K562 (cell line): Measurements from ENCODE around the gene OMG. TPM values are rescaled to one million over a fixed set of nuclear protein-coding genes. Genes with fewer than 3 reads are reported as not detected.

Source experiments
- ATAC-seq: fragments of 200-7000 bp; cut with Tn5 transposase; 3 replicates; pipeline ENCODE4 v1.9.1; 2020; ENCODE audit warnings: moderate library complexity
- BruUV-seq: library from RNA; stranded (reverse); fragments of 400-500 nt; replicated peaks from 2 replicates; lab custom pipeline; 2021; lab: Mats Ljungman, UMichigan
- CTCF ChIA-PET: fragments of 300-600 bp; formaldehyde crosslinking; extraction: SDS; loops from one replicate; lab custom pipeline; 2021; ENCODE audit warnings: low intra/inter-chr PET ratio; lab: Yijun Ruan, JAX
- POLR2A ChIA-PET: fragments of 300-600, 350-650 bp; sonication (Branson Sonifier 250); formaldehyde crosslinking; extraction: SDS; loops from one replicate; lab custom pipeline; 2021; ENCODE audit warnings: antibody characterized with exemption, inconsistent platforms; lab: Yijun Ruan, JAX
- DNase-seq, 4 experiments: peaks; one replicate each; pipeline versions ENCODE4 v3.0.0 to v3.0.0-alpha.2; 2011 to 2018; ENCODE audit warnings: low spot score in 3 of 4, mixed read lengths in 3 of 4; ENCODE audit errors: extremely low read depth in 1 of 4
- FAIRE-seq: peaks from 2 replicates; lab custom pipeline; 2011; peaks lifted over from hg19 to GRCh38; lab: Jason Lieb, UNC
- H2AFZ ChIP-seq: 2 replicates; pipeline ENCODE4 v1.6.0; 2011; ENCODE audit warnings: low read depth, low read length, control low read depth, inconsistent platforms
- H3K27ac ChIP-seq: fragments of 200-600 bp; 3 replicates; pipeline ENCODE4 v1.8.0; 2011; ENCODE audit warnings: low read depth, mild to moderate bottlenecking, control low read depth, inconsistent platforms, low read length, moderate library complexity, mixed read lengths; ENCODE audit errors: extremely low read depth
- H3K27me3 ChIP-seq, 2 experiments: fragments of 300-600 bp in 1 of 2; 2 replicates in 1 of 2; 3 replicates in 1 of 2; pipeline versions ENCODE4 v1.6.0 to v1.8.0; 2011; ENCODE audit warnings: inconsistent platforms in 2 of 2, low read length in 2 of 2, mild to moderate bottlenecking in 1 of 2, mixed read lengths in 1 of 2, moderate library complexity in 1 of 2; ENCODE audit not compliant: control insufficient read depth in 2 of 2, insufficient read depth in 2 of 2
- H3K36me3 ChIP-seq: fragments of 300-600 bp; 3 replicates; pipeline ENCODE4 v1.8.0; 2011; ENCODE audit warnings: mild to moderate bottlenecking, low read length, inconsistent platforms; ENCODE audit not compliant: control insufficient read depth, insufficient read depth
- H3K4me1 ChIP-seq, 2 experiments: fragments of 200-600 bp in 1 of 2; replicated peaks in 1 of 2; 2 replicates in 1 of 2; 3 replicates in 1 of 2; pipeline versions ENCODE4 v1.5.1 to v1.8.0; 2011; ENCODE audit warnings: inconsistent platforms in 2 of 2, low read length in 2 of 2, mild to moderate bottlenecking in 1 of 2, mixed read lengths in 1 of 2, moderate library complexity in 1 of 2; ENCODE audit not compliant: control insufficient read depth in 2 of 2, insufficient read depth in 2 of 2
- H3K4me2 ChIP-seq: 2 replicates; pipeline ENCODE4 v1.6.1; 2011; ENCODE audit warnings: low read length, control low read depth, inconsistent platforms, mixed read lengths; ENCODE audit not compliant: insufficient read depth
- H3K4me3 ChIP-seq: fragments of 200-600 bp; sonication (generic), shearing (Covaris generic); 2 replicates; pipeline ENCODE4 v1.5.1; 2016; ENCODE audit warnings: control low read depth, inconsistent platforms
- H3K79me2 ChIP-seq: fragments of 200-600 bp; 3 replicates; pipeline ENCODE4 v1.8.0; 2011; ENCODE audit warnings: low read length, inconsistent platforms; ENCODE audit not compliant: control insufficient read depth, insufficient read depth
- H3K9ac ChIP-seq, 2 experiments: 2 replicates each; pipeline versions ENCODE4 v1.6.0 to v1.6.1; 2011; ENCODE audit warnings: low read depth in 2 of 2, low read length in 2 of 2, control low read depth in 1 of 2, inconsistent platforms in 1 of 2, mild to moderate bottlenecking in 1 of 2, mixed read lengths in 1 of 2; ENCODE audit not compliant: insufficient read depth in 1 of 2
- H3K9me1 ChIP-seq: one replicate; pipeline ENCODE4 v1.6.0; 2011; ENCODE audit warnings: inconsistent platforms, mild to moderate bottlenecking, low read length, moderate library complexity; ENCODE audit not compliant: control insufficient read depth, insufficient read depth
- H3K9me3 ChIP-seq: replicated peaks from 2 replicates; pipeline ENCODE4 v1.5.1; 2011; ENCODE audit warnings: low read depth, low read length, inconsistent platforms; ENCODE audit not compliant: control insufficient read depth, insufficient read depth
- H4K20me1 ChIP-seq: replicated peaks from 2 replicates; pipeline ENCODE4 v1.6.1; 2011; ENCODE audit warnings: low read length, inconsistent platforms, mixed read lengths; ENCODE audit not compliant: control insufficient read depth, insufficient read depth
- HOXB6 ChIP-seq: fragments of 250-450 bp; sonication (Bioruptor Pico); IDR thresholded peaks from 2 replicates; pipeline ENCODE4 v1.5.1; 2022; ENCODE audit warnings: mild to moderate bottlenecking, borderline replicate concordance
- KLF1 ChIP-seq: fragments of 450-650 bp; IDR thresholded peaks from 2 replicates; pipeline ENCODE4 v1.6.1; 2016; ENCODE audit warnings: missing genetic modification characterization, missing compliant biosample characterization
- ZBTB17 ChIP-seq: fragments of 450-650 bp; formaldehyde crosslinking; IDR thresholded peaks from 2 replicates; pipeline ENCODE4 v1.4.0; 2020; ENCODE audit warnings: mild to moderate bottlenecking
- ZNF830 ChIP-seq: fragments of 250-450 bp; sonication (Bioruptor Pico); IDR thresholded peaks from 2 replicates; pipeline ENCODE4 v1.5.0; 2021; ENCODE audit warnings: mild to moderate bottlenecking
- WGBS: fragments of 100-300 bp; shearing (Covaris generic); methylation state at CpG from one replicate; pipeline ENCODE4 v1.1.6; 2016; ENCODE audit warnings: low coverage, mixed read lengths; ENCODE audit not compliant: insufficient coverage; ENCODE audit errors: missing lambda C conversion rate; 5-methylcytosine and 5-hydroxymethylcytosine counted together
- in situ Hi-C: fragments of 300-500 bp; cut with MboI; formaldehyde crosslinking; loops from 4 replicates; pipeline ENCODE4 v1.15.0; 2018; ENCODE audit warnings: inconsistent platforms, mixed read lengths
- intact Hi-C: fragments of 100-400 bp; cut with micrococcal nuclease; formaldehyde crosslinking; loops from 2 replicates; pipeline ENCODE4 v1.14.2; 2022
- polyA plus RNA-seq, 8 experiments: library from polyadenylated mRNA; depleted of rRNA in 4 of 8; stranded (reverse) in 5 of 8; unstranded in 3 of 8; fragments of >200 nt; fragmentation: Nextera tagmentation in 2 of 8; fragmentation: Illumina TruSeq in 1 of 8; extraction: Ambion mirVana in 2 of 8; extraction: Trizol in 1 of 8; gene quantifications; 2 replicates each; pipeline versions ENCODE4 v1.2.1 to v1.2.3, GENCODE V29; 2011 to 2014; ENCODE audit warnings: inconsistent platforms in 1 of 8, missing spikeins in 1 of 8
- total RNA-seq, 7 experiments: library from RNA; depleted of rRNA in 6 of 7; stranded (reverse); fragments of >200 nt in 6 of 7; fragmentation: Illumina TruSeq in 2 of 7; extraction: Trizol in 2 of 7; gene quantifications; 2 replicates each; pipeline versions ENCODE4 v1.2.1 to v1.2.3, GENCODE V29; 2011 to 2021; ENCODE audit warnings: low replicate concordance in 1 of 7
- TF ChIP-seq, protein P1 (sequence below): fragments of 450-650 bp; formaldehyde crosslinking; conservative IDR thresholded peaks from 2 replicates; pipeline ENCODE4 v1.4.0; 2022; ENCODE audit warnings: mild to moderate bottlenecking, missing genetic modification characterization

OMG gene
- total and polyA plus RNA-seq, 9 of the 15 experiments (the other 6 are each of a cell fraction or from before 2014, with no cell fraction given), result 0.41 TPM; not detected in 8

DNA sequence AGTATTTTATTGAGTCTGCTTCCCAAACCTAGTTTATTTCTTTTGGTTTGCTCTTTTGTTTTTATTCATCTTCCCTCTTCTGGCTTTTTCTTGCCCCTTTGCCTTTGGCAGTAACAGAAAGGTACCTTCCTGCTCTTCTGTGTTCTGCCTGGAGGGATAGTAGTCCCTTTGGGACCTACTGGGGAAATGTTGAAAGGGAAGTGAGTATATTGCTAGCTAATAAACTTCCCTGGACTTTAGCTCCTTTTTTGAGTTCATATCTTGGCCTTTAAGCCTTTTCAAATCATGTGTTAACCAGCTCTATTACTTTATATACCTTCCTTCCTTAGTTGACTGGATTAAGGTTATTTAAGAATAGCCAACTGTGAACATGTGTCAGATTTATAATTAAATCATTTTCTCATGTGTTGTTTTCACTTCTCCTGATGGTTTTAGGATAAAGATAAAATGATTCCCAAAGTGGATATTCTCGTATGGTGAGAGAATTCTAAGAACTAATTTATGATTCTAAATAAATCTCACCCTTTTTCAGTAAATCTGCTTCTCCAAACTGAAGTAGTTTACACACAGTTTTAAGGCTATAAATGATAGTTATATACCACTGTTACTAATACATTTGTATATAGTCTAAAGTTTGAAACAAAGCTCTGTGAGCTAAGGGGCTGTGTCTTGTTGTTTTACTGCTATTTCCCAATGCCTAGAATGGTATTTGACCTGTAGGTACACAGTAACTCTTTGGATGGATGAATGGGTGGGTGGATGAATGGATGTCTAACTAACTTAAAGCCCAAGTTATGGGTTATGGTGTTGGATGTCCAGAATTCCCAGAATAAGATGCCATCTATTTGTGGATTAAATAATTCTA lies 45.7 kb downstream of the OMG start:
- BruUV-seq, result no TSS peak
- DNase-seq, result no peak
- Histone ChIP-seq H3K4me2 (no peak overlapping the region), H3K36me3 (peaks cover 28% of the 10 kb centered on the region; the same call in 2 of the 3 replicates), H3K4me1 (no peaks in the 10 kb centered on the region), H3K9me3 (no peaks in the 10 kb centered on the region), H3K9me1 (no peaks in the 10 kb centered on the region), H3K27me3 (no peaks in the 10 kb centered on the region), H3K4me3 (no peak overlapping the region), H3K79me2 (no peaks in the 10 kb centered on the region), H3K27ac (no peak overlapping the region), H3K9ac (no peak overlapping the region), H2AFZ (no peak overlapping the region), H4K20me1 (no peaks in the 10 kb centered on the region)
- CTCF ChIA-PET, result no interaction called here
- TF ChIP-seq, protein P1, sequence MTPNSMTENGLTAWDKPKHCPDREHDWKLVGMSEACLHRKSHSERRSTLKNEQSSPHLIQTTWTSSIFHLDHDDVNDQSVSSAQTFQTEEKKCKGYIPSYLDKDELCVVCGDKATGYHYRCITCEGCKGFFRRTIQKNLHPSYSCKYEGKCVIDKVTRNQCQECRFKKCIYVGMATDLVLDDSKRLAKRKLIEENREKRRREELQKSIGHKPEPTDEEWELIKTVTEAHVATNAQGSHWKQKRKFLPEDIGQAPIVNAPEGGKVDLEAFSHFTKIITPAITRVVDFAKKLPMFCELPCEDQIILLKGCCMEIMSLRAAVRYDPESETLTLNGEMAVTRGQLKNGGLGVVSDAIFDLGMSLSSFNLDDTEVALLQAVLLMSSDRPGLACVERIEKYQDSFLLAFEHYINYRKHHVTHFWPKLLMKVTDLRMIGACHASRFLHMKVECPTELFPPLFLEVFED (CRISPR knock-in tag), result no peak
- intact Hi-C loops (no loop called here), in situ Hi-C loops (no loop called here)
- POLR2A ChIA-PET, result interaction anchor here (0.5 to 1.0 kb wide), 2 partner anchors 9 to 12 kb away, joined by 3 read pairs; no protein-coding TSS in a partner anchor
- ATAC-seq, result no peak
- FAIRE-seq, result no peak
- 65% methylated on average over 1 of the region's 1 CpG for WGBS

DNA sequence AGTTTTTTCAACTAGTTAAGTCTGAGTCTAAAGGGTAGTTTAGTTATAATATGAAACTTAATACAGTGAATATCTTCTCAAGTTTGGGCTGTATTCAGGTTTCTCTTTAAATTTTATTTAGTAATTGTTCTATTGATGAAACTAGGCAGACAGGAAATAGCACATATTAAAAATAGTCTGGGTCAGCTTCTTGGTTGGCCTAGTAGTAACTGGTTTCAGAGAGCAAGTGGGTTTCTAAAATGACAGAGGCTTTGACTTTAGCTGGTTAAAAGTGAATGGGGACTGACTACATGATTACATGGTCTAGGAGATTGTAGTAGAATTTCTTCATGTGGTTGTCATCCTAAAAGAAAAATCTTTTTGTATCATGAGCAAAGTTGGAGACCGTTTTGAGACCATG lies 46.8 kb downstream of the OMG start:
- intact Hi-C loops (no loop called here), in situ Hi-C loops (no loop called here)
- Histone ChIP-seq H4K20me1 (no peaks in the 10 kb centered on the region), H3K36me3 (peaks cover 35% of the 10 kb centered on the region; the same call in 2 of the 3 replicates), H3K4me2 (no peak overlapping the region), H2AFZ (no peak overlapping the region), H3K4me3 (no peak overlapping the region), H3K9me1 (no peaks in the 10 kb centered on the region), H3K4me1 (no peaks in the 10 kb centered on the region), H3K27me3 (no peaks in the 10 kb centered on the region), H3K27ac (no peak overlapping the region), H3K9ac (no peak overlapping the region), H3K9me3 (no peaks in the 10 kb centered on the region), H3K79me2 (no peaks in the 10 kb centered on the region)
- ChIA-PET POLR2A (interaction anchor here (0.6 kb wide), 1 partner anchor 156 kb away, joined by 3 read pairs; the partner anchor contains the start of gene NF1), CTCF (no interaction called here)
- TF ChIP-seq ZBTB17 (no peak), HOXB6 (no peak), KLF1 (tag) (no peak), ZNF830 (no peak)
- DNase-seq, result no peak
- BruUV-seq, result no TSS peak
- WGBS, result 54% methylated on average over 1 of the region's 1 CpG
- ATAC-seq, result no peak
- no peak for FAIRE-seq
